ENCODE results near the gene RFX2.
A peak's percentile ranks its signal among the peaks of the same experiment; 100 is the strongest.
"Not testable (repeated sequence)": the region's sequence is repeated elsewhere in the genome, so short reads cannot be mapped to it uniquely, and the experiment has no call there.

Gene RFX2

GRCh38 chr19:5992756-5993155 is 117.5 kb downstream of the RFX2 start:
- no peak for DNase-seq (ENCODE audit: low spot score)
- Histone ChIP-seq H3K4me3 (no peak overlapping the region), H3K27ac (no peak overlapping the region)
- TF ChIP-seq, protein P1, sequence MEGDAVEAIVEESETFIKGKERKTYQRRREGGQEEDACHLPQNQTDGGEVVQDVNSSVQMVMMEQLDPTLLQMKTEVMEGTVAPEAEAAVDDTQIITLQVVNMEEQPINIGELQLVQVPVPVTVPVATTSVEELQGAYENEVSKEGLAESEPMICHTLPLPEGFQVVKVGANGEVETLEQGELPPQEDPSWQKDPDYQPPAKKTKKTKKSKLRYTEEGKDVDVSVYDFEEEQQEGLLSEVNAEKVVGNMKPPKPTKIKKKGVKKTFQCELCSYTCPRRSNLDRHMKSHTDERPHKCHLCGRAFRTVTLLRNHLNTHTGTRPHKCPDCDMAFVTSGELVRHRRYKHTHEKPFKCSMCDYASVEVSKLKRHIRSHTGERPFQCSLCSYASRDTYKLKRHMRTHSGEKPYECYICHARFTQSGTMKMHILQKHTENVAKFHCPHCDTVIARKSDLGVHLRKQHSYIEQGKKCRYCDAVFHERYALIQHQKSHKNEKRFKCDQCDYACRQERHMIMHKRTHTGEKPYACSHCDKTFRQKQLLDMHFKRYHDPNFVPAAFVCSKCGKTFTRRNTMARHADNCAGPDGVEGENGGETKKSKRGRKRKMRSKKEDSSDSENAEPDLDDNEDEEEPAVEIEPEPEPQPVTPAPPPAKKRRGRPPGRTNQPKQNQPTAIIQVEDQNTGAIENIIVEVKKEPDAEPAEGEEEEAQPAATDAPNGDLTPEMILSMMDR (IDR thresholded peaks at IDR 0.05), result no peak

DNA sequence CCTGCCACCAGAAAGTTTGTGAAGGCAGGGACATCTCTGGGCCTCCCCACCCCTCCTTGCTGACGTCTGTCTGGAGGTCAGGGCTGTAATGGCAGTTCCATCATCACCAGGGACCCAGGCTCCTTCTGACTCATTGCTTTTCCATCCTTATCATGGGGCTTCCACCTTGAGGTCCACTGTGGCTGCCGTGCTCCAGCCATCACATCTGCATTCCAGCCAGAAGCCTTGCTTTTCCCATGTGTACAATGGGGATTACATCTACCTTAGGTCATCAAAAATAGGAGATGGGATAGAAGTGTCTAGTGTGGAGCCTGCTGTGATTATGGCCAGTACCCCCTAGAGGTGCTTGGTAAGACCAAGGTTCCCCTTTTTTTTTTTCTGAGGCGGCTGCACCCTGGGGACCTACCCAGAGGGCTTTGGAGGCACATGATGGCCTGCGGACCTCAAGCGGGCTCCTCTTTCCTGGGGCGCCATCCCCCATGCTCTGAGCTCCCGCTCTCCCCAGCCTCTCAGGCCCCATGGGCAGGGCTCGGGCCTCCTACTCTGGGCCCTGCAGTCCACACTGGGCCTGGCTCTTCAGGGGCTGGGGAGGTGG is 119.0 kb downstream of the RFX2 start:
- H3K27ac ChIP-seq, result no peak overlapping the region
- no peak overlapping the region for H3K4me3 ChIP-seq
- DNase-seq (ENCODE audit: low spot score), result no peak
- TF ChIP-seq, protein P1 (IDR thresholded peaks at IDR 0.05), result no peak

- no peak for DNase-seq (ENCODE audit: low spot score)
- H3K27ac ChIP-seq, result no peak overlapping the region
- TF ChIP-seq, protein P1 (IDR thresholded peaks at IDR 0.05), result no peak
- H3K4me3 ChIP-seq, result no peak overlapping the region
These were observed 120.0 kb downstream of the RFX2 start for GRCh38 chr19:5990289-5990797.

GRCh38 chr19:5989388-5990074 is 120.8 kb downstream of the RFX2 start:
- Histone ChIP-seq H3K27ac (no peak overlapping the region), H3K4me3 (no peak overlapping the region)
- DNase-seq (ENCODE audit: low spot score), result no peak
- TF ChIP-seq, protein P1 (IDR thresholded peaks at IDR 0.05), result no peak

GRCh38 chr19:5988517-5989387 is 121.5 kb downstream of the RFX2 start:
- TF ChIP-seq, protein P1 (IDR thresholded peaks at IDR 0.05), result no peak
- Histone ChIP-seq H3K27ac (no peak overlapping the region), H3K4me3 (no peak overlapping the region)
- DNase-seq (ENCODE audit: low spot score), result no peak

GRCh38 chr19:5987077-5987818 is 123.1 kb downstream of the RFX2 start:
- TF ChIP-seq, protein P1 (IDR thresholded peaks at IDR 0.05), result peak; percentile 90
- H3K27ac ChIP-seq, result no peak overlapping the region
- H3K4me3 ChIP-seq, result peak overlapping the region; percentile 72
- no peak for DNase-seq (ENCODE audit: low spot score)

GRCh38 chr19:5985837-5986236 is 124.5 kb downstream of the RFX2 start:
- not testable (repeated sequence) for DNase-seq (ENCODE audit: low spot score); H3K4me3 ChIP-seq
- H3K27ac ChIP-seq, result peak overlapping the region; percentile 54 to 83
